K562 (cell line): ENCODE data around the gene MYO1H.

Experiments
- BACH1 ChIP-seq: fragments of 200-800 bp; sonication (Bioruptor generic); IDR thresholded peaks from 2 replicates; pipeline ENCODE4 v1.6.1; 2016; ENCODE audit warnings: missing genetic modification characterization, missing compliant biosample characterization
- CTCF ChIP-seq, 3 experiments: IDR thresholded peaks in 2 of 3; conservative IDR thresholded peaks in 1 of 3; 2 replicates each; pipeline ENCODE4 v1.5.1; 2011 to 2012; ENCODE audit warnings: low read length in 3 of 3, mild to moderate bottlenecking in 3 of 3, control low read depth in 2 of 3, improper control_type of control experiment in 1 of 3, inconsistent platforms in 1 of 3, low read depth in 1 of 3, mixed read lengths in 1 of 3, moderate library complexity in 1 of 3; ENCODE audit not compliant: insufficient read depth in 2 of 3
- DPF2 ChIP-seq: fragments of 450-650 bp; IDR thresholded peaks from 2 replicates; pipeline ENCODE4 v1.6.1; 2016
- ETV1 ChIP-seq: fragments of 450-650 bp; conservative IDR thresholded peaks from 2 replicates; pipeline ENCODE4 v1.6.1; 2016; ENCODE audit warnings: missing genetic modification characterization, control low read depth, low read depth, missing compliant biosample characterization
- EZH2 ChIP-seq: IDR thresholded peaks from 2 replicates; pipeline ENCODE4 v1.6.1; 2012; ENCODE audit warnings: low read depth, mild to moderate bottlenecking, inconsistent platforms, low read length, borderline replicate concordance
- FOXJ3 ChIP-seq: sonication (generic); formaldehyde crosslinking; IDR thresholded peaks from 2 replicates; pipeline ENCODE4 v1.4.0; 2020; ENCODE audit warnings: mild to moderate bottlenecking, missing genetic modification reagents
- GABPA ChIP-seq: fragments of 200-800 bp; sonication (Bioruptor generic); conservative IDR thresholded peaks from 2 replicates; pipeline ENCODE4 v1.6.1; 2016; ENCODE audit warnings: low read depth, missing genetic modification characterization, missing compliant biosample characterization
- MLLT1 ChIP-seq, 2 experiments: fragments of 450-650 bp; IDR thresholded peaks; 2 replicates each; pipeline ENCODE4 v1.6.1; 2016
- TAF1 ChIP-seq: IDR thresholded peaks from 2 replicates; pipeline ENCODE4 v1.6.1; 2011; ENCODE audit warnings: mild to moderate bottlenecking, low read length, moderate library complexity; ENCODE audit not compliant: insufficient read depth, control insufficient read depth, severe bottlenecking; ENCODE audit errors: extremely low read depth
- THRA ChIP-seq: fragments of 450-650 bp; IDR thresholded peaks from 2 replicates; pipeline ENCODE4 v1.6.1; 2017; ENCODE audit warnings: mild to moderate bottlenecking, moderate library complexity
- ZFP36 ChIP-seq: fragments of 150-350 bp; IDR thresholded peaks from 2 replicates; pipeline ENCODE4 v1.6.1; 2018; ENCODE audit warnings: low read length, low read depth; ENCODE audit not compliant: partially characterized antibody
- ZNF165 ChIP-seq: fragments of 250-450 bp; sonication (Bioruptor Pico); IDR thresholded peaks from 2 replicates; pipeline ENCODE4 v1.4.0; 2020; ENCODE audit warnings: borderline replicate concordance
- ZNF785 ChIP-seq: fragments of 250-450 bp; sonication (Bioruptor Pico); IDR thresholded peaks from 2 replicates; pipeline ENCODE4 v1.4.0; 2020; ENCODE audit warnings: mild to moderate bottlenecking

GRCh38 chr12:109432842-109433304, 85.2 kb downstream of the MYO1H start:
- peak; percentile 84 to 92 (median 86) for TF ChIP-seq CTCF (IDR thresholded peaks at IDR 0.05 in 2 of 3, conservative IDR thresholded peaks at IDR 0.05 in 1 of 3; ENCODE audit: insufficient read depth in 2 of 3, low read depth in 1 of 3, low read length in 3 of 3)
- TF ChIP-seq ZNF165 (CRISPR knock-in tag): no peak
- no peak for TF ChIP-seq EZH2
- TF ChIP-seq BACH1 (tag): no peak
- no peak for TF ChIP-seq THRA
- no peak for TF ChIP-seq TAF1
- no peak for TF ChIP-seq GABPA
- no peak for TF ChIP-seq ZNF785 (CRISPR knock-in tag)
- TF ChIP-seq DPF2: no peak
- no peak for TF ChIP-seq FOXJ3 (CRISPR knock-in tag)
- no peak for TF ChIP-seq ETV1 (tag)
- no peak for TF ChIP-seq ZFP36
- TF ChIP-seq MLLT1 (IDR thresholded peaks at IDR 0.05): no peak
